ENCODE data around the gene PARD3B. TPM values are rescaled to one million over a fixed set of nuclear protein-coding genes. Genes with fewer than 3 reads are reported as not detected.

The PARD3B gene
- total RNA-seq, 1 donor from 2014 or later = 4.5 TPM

- DNase-seq (ENCODE audit: low spot score in 2 of 2) (peak in 1 of 2 donors; percentile 20), FAIRE-seq (no peak)
Observed at GRCh38 chr2:205024822-205025518, 479.7 kb downstream of the PARD3B start.

GRCh38 chr2:205025580-205026240 is 480.4 kb downstream of the PARD3B start:
- DNase-seq (ENCODE audit: low spot score in 2 of 2) = no peak
- no peak for FAIRE-seq

- DNase-seq (ENCODE audit: low spot score in 2 of 2) = no peak
- FAIRE-seq = no peak
Observed at GRCh38 chr2:205030695-205031094, 485.4 kb downstream of the PARD3B start.

GRCh38 chr2:205032093-205032551 is 486.8 kb downstream of the PARD3B start:
- DNase-seq (ENCODE audit: low spot score in 2 of 2) (no peak), FAIRE-seq (no peak)

GRCh38 chr2:205033431-205033830 is 488.2 kb downstream of the PARD3B start:
- DNase-seq (ENCODE audit: low spot score in 2 of 2) (no peak), FAIRE-seq (no peak)

GRCh38 chr2:205034034-205034433 is 488.8 kb downstream of the PARD3B start:
- FAIRE-seq (no peak), DNase-seq (ENCODE audit: low spot score in 2 of 2) (no peak)

- no peak for FAIRE-seq
- DNase-seq (ENCODE audit: low spot score in 2 of 2) = no peak
Observed at GRCh38 chr2:205040323-205040722, 495.0 kb downstream of the PARD3B start.

GRCh38 chr2:205041472-205042130 is 496.3 kb downstream of the PARD3B start:
- no peak for FAIRE-seq
- no peak for DNase-seq (ENCODE audit: low spot score in 2 of 2)

- DNase-seq (ENCODE audit: low spot score in 2 of 2) (no peak), FAIRE-seq (no peak)
Observed at GRCh38 chr2:205043285-205043684, 498.0 kb downstream of the PARD3B start.

- DNase-seq (ENCODE audit: low spot score in 2 of 2) = no peak
- FAIRE-seq = no peak
Observed at GRCh38 chr2:205045706-205046105, 500.4 kb downstream of the PARD3B start.

GRCh38 chr2:205047273-205047839 is 502.1 kb downstream of the PARD3B start:
- FAIRE-seq = no peak

GRCh38 chr2:205051417-205051816 is 506.1 kb downstream of the PARD3B start:
- DNase-seq (ENCODE audit: low spot score in 2 of 2) (no peak), FAIRE-seq (no peak)

More at GRCh38 chr2:205047273-205047839, 502.1 kb downstream of the PARD3B start:
- no peak for DNase-seq (ENCODE audit: low spot score in 2 of 2)

GRCh38 chr2:205052781-205053180 is 507.5 kb downstream of the PARD3B start:
- no peak for DNase-seq (ENCODE audit: low spot score in 2 of 2)
- FAIRE-seq = no peak

GRCh38 chr2:205053827-205054410 is 508.6 kb downstream of the PARD3B start:
- FAIRE-seq = no peak
- no peak for DNase-seq (ENCODE audit: low spot score in 2 of 2)

- no peak for FAIRE-seq
Observed at GRCh38 chr2:205054789-205055188, 509.5 kb downstream of the PARD3B start.

GRCh38 chr2:205055251-205055650 is 510.0 kb downstream of the PARD3B start:
- DNase-seq (ENCODE audit: low spot score in 2 of 2) = no peak
- no peak for FAIRE-seq

More at GRCh38 chr2:205054789-205055188, 509.5 kb downstream of the PARD3B start:
- no peak for DNase-seq (ENCODE audit: low spot score in 2 of 2)

GRCh38 chr2:205056151-205056561 is 510.9 kb downstream of the PARD3B start:
- no peak for FAIRE-seq
- DNase-seq (ENCODE audit: low spot score in 2 of 2) = no peak

- no peak for DNase-seq (ENCODE audit: low spot score in 2 of 2)
- no peak for FAIRE-seq
Observed at GRCh38 chr2:205058409-205058808, 513.1 kb downstream of the PARD3B start.

GRCh38 chr2:205060269-205060668 is 515.0 kb downstream of the PARD3B start:
- DNase-seq (ENCODE audit: low spot score in 2 of 2) (no peak), FAIRE-seq (no peak)

- FAIRE-seq = no peak
- DNase-seq (ENCODE audit: low spot score in 2 of 2) = no peak
Observed at GRCh38 chr2:205066081-205066480, 520.8 kb downstream of the PARD3B start.

- DNase-seq (ENCODE audit: low spot score in 2 of 2) (no peak), FAIRE-seq (no peak)
Observed at GRCh38 chr2:205069928-205070327, 524.7 kb downstream of the PARD3B start.

Data from frontal cortex (tissue), 4 donors.